IMR-90 (cell line): ENCODE measurements around the gene CORO1C. TPM values are rescaled to one million over a fixed set of nuclear protein-coding genes. Genes with fewer than 3 reads are reported as not detected.
A peak's percentile ranks its signal among the peaks of the same experiment; 100 is the strongest.

Source experiments
- ATAC-seq: fragments of 200-7000 bp; cut with Tn5 transposase; 2 replicates; pipeline ENCODE4 v1.9.1; 2020; ENCODE audit warnings: low read depth, mild to moderate bottlenecking, moderate library complexity
- BruUV-seq: library from RNA; stranded (reverse); fragments of 400-500 nt; replicated peaks from 2 replicates; lab custom pipeline; 2021; lab: Mats Ljungman, UMichigan
- CTCF ChIA-PET: fragments of 300-600 bp; formaldehyde crosslinking; extraction: SDS; loops from one replicate; lab custom pipeline; 2021; ENCODE audit warnings: antibody characterized with exemption; lab: Yijun Ruan, JAX
- POLR2A ChIA-PET: fragments of 300-600 bp; sonication (Branson Sonifier 250); formaldehyde crosslinking; loops from one replicate; lab custom pipeline; 2022; ENCODE audit warnings: antibody characterized with exemption; ENCODE audit not compliant: unreplicated experiment; lab: Charles Lee
- DNase-seq: peaks from one replicate; pipeline ENCODE4 v3.0.0; 2013
- H2AFZ ChIP-seq: replicated peaks from 2 replicates; pipeline ENCODE3; 2013; ENCODE audit warnings: low read length, mild to moderate bottlenecking; ENCODE audit not compliant: poor library complexity
- H2AK5ac ChIP-seq: 2 replicates; pipeline ENCODE4 v1.6.1; 2013; ENCODE audit warnings: low read depth, low read length, inconsistent platforms
- H2AK9ac ChIP-seq: replicated peaks from 2 replicates; pipeline ENCODE3; 2013; ENCODE audit warnings: mild to moderate bottlenecking, low read depth, low read length, moderate library complexity; ENCODE audit not compliant: poor library complexity
- H2BK120ac ChIP-seq: 2 replicates; pipeline ENCODE4 v1.6.1; 2013; ENCODE audit warnings: low read depth, low read length, inconsistent platforms
- H2BK15ac ChIP-seq: 3 replicates; pipeline ENCODE4 v1.6.1; 2013; ENCODE audit warnings: low read depth, low read length, inconsistent platforms
- H2BK20ac ChIP-seq: 2 replicates; pipeline ENCODE4 v1.6.1; 2013; ENCODE audit warnings: low read depth, mild to moderate bottlenecking, inconsistent platforms, low read length, moderate library complexity
- H2BK5ac ChIP-seq: 2 replicates; pipeline ENCODE4 v1.6.1; 2013; ENCODE audit warnings: mild to moderate bottlenecking, low read depth, low read length, inconsistent platforms; ENCODE audit not compliant: poor library complexity, severe bottlenecking
- H3K14ac ChIP-seq: replicated peaks from 2 replicates; pipeline ENCODE4 v1.6.1; 2013; ENCODE audit warnings: low read depth, low read length, inconsistent platforms
- H3K18ac ChIP-seq: 2 replicates; pipeline ENCODE4 v1.6.1; 2013; ENCODE audit warnings: low read depth, low read length, control low read depth
- H3K23ac ChIP-seq: 2 replicates; pipeline ENCODE4 v1.6.1; 2013; ENCODE audit warnings: low read depth, low read length, inconsistent platforms
- H3K27ac ChIP-seq: 2 replicates; pipeline ENCODE4 v1.5.1; 2013; ENCODE audit warnings: mild to moderate bottlenecking, control low read depth, low read length; ENCODE audit not compliant: insufficient read depth
- H3K27me3 ChIP-seq: 2 replicates; pipeline ENCODE4 v1.6.1; 2013; ENCODE audit warnings: low read length; ENCODE audit not compliant: control insufficient read depth, insufficient read depth
- H3K36me3 ChIP-seq: 2 replicates; pipeline ENCODE4 v1.6.1; 2013; ENCODE audit warnings: low read length, mixed read lengths; ENCODE audit not compliant: control insufficient read depth, insufficient read depth
- H3K4ac ChIP-seq: 2 replicates; pipeline ENCODE4 v1.6.1; 2013; ENCODE audit warnings: low read depth, low read length, inconsistent platforms
- H3K4me1 ChIP-seq: 2 replicates; pipeline ENCODE4 v1.6.1; 2013; ENCODE audit warnings: low read length, mixed read lengths; ENCODE audit not compliant: control insufficient read depth, insufficient read depth
- H3K4me2 ChIP-seq: 2 replicates; pipeline ENCODE4 v1.6.1; 2013; ENCODE audit warnings: low read depth, mild to moderate bottlenecking, control low read depth, low read length, moderate library complexity
- H3K4me3 ChIP-seq: 2 replicates; pipeline ENCODE4 v1.5.1; 2013; ENCODE audit warnings: low read depth, mild to moderate bottlenecking, control low read depth, low read length, moderate library complexity; ENCODE audit not compliant: insufficient read depth
- H3K56ac ChIP-seq: 2 replicates; pipeline ENCODE4 v1.6.1; 2013; ENCODE audit warnings: low read length, inconsistent platforms; ENCODE audit not compliant: insufficient read depth; ENCODE audit errors: extremely low read depth
- H3K79me1 ChIP-seq, 2 experiments: 2 replicates each; pipeline ENCODE4 v1.6.1; 2013; ENCODE audit warnings: low read length in 2 of 2, inconsistent platforms in 1 of 2, low read depth in 1 of 2
- H3K9ac ChIP-seq: 2 replicates; pipeline ENCODE4 v1.6.1; 2013; ENCODE audit warnings: low read depth, low read length, control low read depth
- H3K9me1 ChIP-seq: 2 replicates; pipeline ENCODE4 v1.6.1; 2013; ENCODE audit warnings: low read length, inconsistent platforms; ENCODE audit not compliant: insufficient read depth
- H3K9me3 ChIP-seq: 2 replicates; pipeline ENCODE4 v1.6.1; 2013; ENCODE audit warnings: low read length; ENCODE audit not compliant: control insufficient read depth, insufficient read depth
- H4K20me1 ChIP-seq: 2 replicates; pipeline ENCODE4 v1.6.1; 2013; ENCODE audit warnings: low read length, inconsistent platforms; ENCODE audit not compliant: insufficient read depth
- H4K5ac ChIP-seq: 2 replicates; pipeline ENCODE4 v1.6.1; 2013; ENCODE audit warnings: mild to moderate bottlenecking, low read depth, low read length, control low read depth
- H4K8ac ChIP-seq, 2 experiments: 2 replicates each; pipeline ENCODE4 v1.6.1; 2013; ENCODE audit warnings: low read depth in 2 of 2, low read length in 2 of 2, control low read depth in 1 of 2, inconsistent platforms in 1 of 2
- H4K91ac ChIP-seq: 2 replicates; pipeline ENCODE4 v1.6.1; 2013; ENCODE audit warnings: low read depth, low read length, inconsistent platforms; ENCODE audit not compliant: insufficient read depth
- BHLHE40 ChIP-seq: fragments of 150-350 bp; IDR thresholded peaks from 2 replicates; pipeline ENCODE4 v1.6.1; 2016; ENCODE audit warnings: mild to moderate bottlenecking, low read depth, low read length
- CHD1 ChIP-seq: IDR thresholded peaks from 2 replicates; pipeline ENCODE4 v1.6.1; 2012; ENCODE audit warnings: low read depth, low read length, improper control_type of control experiment
- FOS ChIP-seq: fragments of 150-350 bp; IDR thresholded peaks from 2 replicates; pipeline ENCODE4 v1.6.1; 2016; ENCODE audit warnings: low read depth, low read length
- MAFK ChIP-seq: IDR thresholded peaks from 2 replicates; pipeline ENCODE4 v1.6.1; 2012; ENCODE audit warnings: low read depth, low read length, improper control_type of control experiment
- MXI1 ChIP-seq: IDR thresholded peaks from 2 replicates; pipeline ENCODE4 v1.6.1; 2012; ENCODE audit warnings: low read depth, mild to moderate bottlenecking, low read length, moderate library complexity, borderline replicate concordance
- NFE2L2 ChIP-seq: fragments of 150-350 bp; IDR thresholded peaks from 2 replicates; pipeline ENCODE4 v1.6.1; 2016; ENCODE audit warnings: low read depth, mild to moderate bottlenecking, low read length
- RAD21 ChIP-seq: IDR thresholded peaks from 2 replicates; pipeline ENCODE4 v1.6.1; 2012; ENCODE audit warnings: low read length, improper control_type of control experiment
- RCOR1 ChIP-seq: IDR thresholded peaks from 2 replicates; pipeline ENCODE4 v1.6.1; 2012; ENCODE audit warnings: mild to moderate bottlenecking, low read length, improper control_type of control experiment; ENCODE audit not compliant: insufficient replicate concordance
- RFX5 ChIP-seq: IDR thresholded peaks from 2 replicates; pipeline ENCODE4 v1.8.0; 2012; ENCODE audit warnings: low read depth, mild to moderate bottlenecking, low read length, moderate library complexity
- SMC3 ChIP-seq: fragments of 150-350 bp; IDR thresholded peaks from 2 replicates; pipeline ENCODE4 v1.6.1; 2016; ENCODE audit warnings: low read depth, mild to moderate bottlenecking, antibody characterized with exemption, low read length, moderate library complexity
- USF2 ChIP-seq: fragments of 150-350 bp; IDR thresholded peaks from 2 replicates; pipeline ENCODE4 v1.6.1; 2017; ENCODE audit warnings: mild to moderate bottlenecking, antibody characterized with exemption, low read length, low read depth
- WGBS, 2 experiments: methylation state at CpG; one replicate each; pipeline versions ENCODE4 v1.1.5 to v1.1.7; 2013; ENCODE audit warnings: missing lambda C conversion rate in 2 of 2; ENCODE audit not compliant: insufficient read length in 1 of 2; ENCODE audit errors: extremely low coverage in 2 of 2; 5-methylcytosine and 5-hydroxymethylcytosine counted together
- dilution Hi-C: fragments of 300-500 bp; cut with HindIII; formaldehyde crosslinking; loops from one replicate; pipeline ENCODE4 v1.14.3; 2018; ENCODE audit warnings: low sequenced_read_pairs; ENCODE audit not compliant: unreplicated experiment
- in situ Hi-C: fragments of 300-500 bp; cut with MboI; formaldehyde crosslinking; loops from 3 replicates; pipeline ENCODE4 v1.14.3; 2019; ENCODE audit warnings: low sequenced_read_pairs, inconsistent platforms, mixed read lengths
- intact Hi-C: fragments of 100-400 bp; cut with micrococcal nuclease; formaldehyde crosslinking; loops from 2 replicates; pipeline ENCODE4 v1.10.0; 2022
- polyA plus RNA-seq, 3 experiments: library from polyadenylated mRNA; depleted of rRNA; stranded (reverse); fragments of >200 nt; gene quantifications; 2 replicates each; pipeline ENCODE4 v1.2.3, GENCODE V29; 2012; ENCODE audit warnings: low replicate concordance in 1 of 3
- total RNA-seq: library from RNA; depleted of rRNA; stranded (reverse); fragments of >200 nt; gene quantifications from 2 replicates; pipeline ENCODE4 v1.2.3, GENCODE V29; 2012
- TF ChIP-seq, protein P1 (sequence below): conservative IDR thresholded peaks from 2 replicates; pipeline ENCODE4 v1.5.1; 2012; ENCODE audit warnings: mild to moderate bottlenecking, low read depth, low read length, improper control_type of control experiment

The CORO1C gene
- total and polyA plus RNA-seq, 2 of the 4 experiments (the other 2 are of a cell fraction): 675 to 1,100 TPM

DNA sequence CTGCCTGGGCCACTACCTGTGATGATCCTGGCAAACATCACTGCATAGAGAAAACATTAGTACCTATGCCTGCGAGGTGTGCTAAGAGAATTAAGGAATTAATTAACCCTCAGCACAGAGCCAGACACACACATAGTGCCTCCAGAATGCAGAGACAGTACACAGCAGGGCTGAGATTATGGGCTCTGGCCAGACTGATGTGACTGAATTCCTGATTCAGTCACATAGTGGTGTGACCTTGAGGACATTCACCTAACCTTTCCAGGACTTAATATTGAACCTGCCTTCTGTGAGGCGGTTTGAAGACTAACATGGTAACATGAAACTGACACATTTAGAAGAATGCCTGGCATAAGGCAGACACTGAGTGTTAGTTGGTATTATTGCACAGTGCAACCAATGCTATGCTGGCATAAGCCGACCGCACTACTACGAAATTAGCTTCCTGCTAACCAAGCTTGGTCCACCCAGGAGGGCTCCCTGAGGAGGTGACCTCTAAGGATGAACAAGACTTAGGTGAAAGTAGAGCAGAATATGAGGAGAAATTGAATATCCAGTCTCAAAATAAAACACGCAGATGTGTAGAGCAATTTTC, 65.6 kb downstream of the CORO1C start:
- Histone ChIP-seq H2AK5ac (peak overlapping the region; percentile 14; the same call in 1 of the 2 replicates), H3K18ac (peak overlapping the region; percentile 85), H4K8ac (peak overlapping the region in 1 of 2 experiments; percentile 17; a peak in 2 of 4 replicates), H3K23ac (peak overlapping the region; percentile 77), H3K27ac (peak overlapping the region; percentile 81), H2AK9ac (no peak overlapping the region), H2BK120ac (peak overlapping the region; percentile 44), H3K9ac (peak overlapping the region; percentile 45), H2AFZ (no peak overlapping the region), H3K4me2 (peak overlapping the region; percentile 36; the same call in 1 of the 2 replicates), H2BK5ac (peak overlapping the region; percentile 81), H3K4me1 (peaks cover 28% of the 10 kb centered on the region), H3K4ac (peak overlapping the region; percentile 61), H3K14ac (peak overlapping the region; percentile 10), H3K36me3 (peaks cover 11% of the 10 kb centered on the region), H3K4me3 (no peak overlapping the region), H2BK20ac (peak overlapping the region; percentile 4; the same call in 1 of the 2 replicates), H3K27me3 (no peaks in the 10 kb centered on the region), H4K91ac (peak overlapping the region; percentile 16; the same call in 1 of the 2 replicates), H3K56ac (peak overlapping the region; percentile 22; the same call in 1 of the 2 replicates), H4K5ac (peak overlapping the region; percentile 77), H2BK15ac (peak overlapping the region; percentile 24; the same call in 1 of the 3 replicates), H3K9me1 (peaks cover 8% of the 10 kb centered on the region), H3K79me1 (peaks cover 0 to 54% of the 10 kb centered on the region in 2 experiments; a peak in 2 of 4 replicates), H3K9me3 (no peaks in the 10 kb centered on the region), H4K20me1 (peaks cover 82% of the 10 kb centered on the region)
- BruUV-seq: no TSS peak
- no peak for TF ChIP-seq FOS
- no peak for TF ChIP-seq RAD21
- no peak for TF ChIP-seq MAFK
- TF ChIP-seq USF2: no peak
- TF ChIP-seq NFE2L2: no peak
- TF ChIP-seq, protein P1, sequence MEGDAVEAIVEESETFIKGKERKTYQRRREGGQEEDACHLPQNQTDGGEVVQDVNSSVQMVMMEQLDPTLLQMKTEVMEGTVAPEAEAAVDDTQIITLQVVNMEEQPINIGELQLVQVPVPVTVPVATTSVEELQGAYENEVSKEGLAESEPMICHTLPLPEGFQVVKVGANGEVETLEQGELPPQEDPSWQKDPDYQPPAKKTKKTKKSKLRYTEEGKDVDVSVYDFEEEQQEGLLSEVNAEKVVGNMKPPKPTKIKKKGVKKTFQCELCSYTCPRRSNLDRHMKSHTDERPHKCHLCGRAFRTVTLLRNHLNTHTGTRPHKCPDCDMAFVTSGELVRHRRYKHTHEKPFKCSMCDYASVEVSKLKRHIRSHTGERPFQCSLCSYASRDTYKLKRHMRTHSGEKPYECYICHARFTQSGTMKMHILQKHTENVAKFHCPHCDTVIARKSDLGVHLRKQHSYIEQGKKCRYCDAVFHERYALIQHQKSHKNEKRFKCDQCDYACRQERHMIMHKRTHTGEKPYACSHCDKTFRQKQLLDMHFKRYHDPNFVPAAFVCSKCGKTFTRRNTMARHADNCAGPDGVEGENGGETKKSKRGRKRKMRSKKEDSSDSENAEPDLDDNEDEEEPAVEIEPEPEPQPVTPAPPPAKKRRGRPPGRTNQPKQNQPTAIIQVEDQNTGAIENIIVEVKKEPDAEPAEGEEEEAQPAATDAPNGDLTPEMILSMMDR: no peak
- TF ChIP-seq RFX5: no peak
- no peak for TF ChIP-seq SMC3
- no peak for TF ChIP-seq MXI1
- TF ChIP-seq BHLHE40: no peak
- TF ChIP-seq CHD1: no peak
- TF ChIP-seq RCOR1: no peak
- intact Hi-C loops (loop anchor here (1.0 to 10.0 kb wide), 3 partner anchors 117 to 429 kb away; partner anchors contain the start of genes ALKBH2 and UNG), dilution Hi-C loops (no loop called here), in situ Hi-C loops (loop anchor here (5.0 kb wide), 1 partner anchor 137 kb away; no protein-coding TSS in a partner anchor)
- DNase-seq (no peak), ATAC-seq (no peak)
- ChIA-PET POLR2A (interaction anchor here (0.6 kb wide), 1 partner anchor 14 kb away, joined by 3 read pairs; no protein-coding TSS in a partner anchor), CTCF (interaction anchor here (0.6 to 4.8 kb wide), 11 partner anchors 7 to 427 kb away, joined by 3 to 32 read pairs (median 5); no protein-coding TSS in a partner anchor)
- no CpG with 5 or more reads among the region's 6 CpGs for WGBS, 2 experiments
